ENCODE results near the gene SVOP.

The SVOP gene

GRCh38 chr12:108928695-108929094 is 92.2 kb downstream of the SVOP start:
- no peak for DNase-seq

GRCh38 chr12:108922918-108923317 is 98.0 kb downstream of the SVOP start:
- DNase-seq, result no peak

GRCh38 chr12:108921946-108922345 is 98.9 kb downstream of the SVOP start:
- no peak for DNase-seq

- no peak for DNase-seq
These were observed 101.8 kb downstream of the SVOP start for GRCh38 chr12:108918960-108919642.

- no peak for DNase-seq
These were observed 102.7 kb downstream of the SVOP start for GRCh38 chr12:108918206-108918605.

GRCh38 chr12:108916336-108916735 is 104.5 kb downstream of the SVOP start:
- no peak for DNase-seq

- no peak for DNase-seq
These were observed 105.2 kb downstream of the SVOP start for GRCh38 chr12:108915632-108916133.

- no peak for DNase-seq
These were observed 106.7 kb downstream of the SVOP start for GRCh38 chr12:108914121-108914531.

- DNase-seq, result no peak
These were observed 108.5 kb downstream of the SVOP start for GRCh38 chr12:108912361-108912760.

- no peak for DNase-seq
These were observed 109.0 kb downstream of the SVOP start for GRCh38 chr12:108911915-108912314.

- DNase-seq, result no peak
These were observed 110.5 kb downstream of the SVOP start for GRCh38 chr12:108910336-108910735.

GRCh38 chr12:108907839-108908351 is 113.0 kb downstream of the SVOP start:
- no peak for DNase-seq

- DNase-seq, result no peak
These were observed 113.9 kb downstream of the SVOP start for GRCh38 chr12:108906971-108907370.

- DNase-seq, result peak; percentile 62
These were observed 115.1 kb downstream of the SVOP start for GRCh38 chr12:108905725-108906124.

GRCh38 chr12:108899145-108899544 is 121.7 kb downstream of the SVOP start:
- DNase-seq, result no peak

GRCh38 chr12:108896817-108897216 is 124.1 kb downstream of the SVOP start:
- DNase-seq, result no peak

- no peak for DNase-seq
These were observed 124.5 kb downstream of the SVOP start for GRCh38 chr12:108896336-108896735.

- DNase-seq, result no peak
These were observed 125.6 kb downstream of the SVOP start for GRCh38 chr12:108895220-108895802.

- DNase-seq, result no peak
These were observed 130.7 kb downstream of the SVOP start for GRCh38 chr12:108890208-108890607.

GRCh38 chr12:108888031-108888430 is 132.8 kb downstream of the SVOP start:
- no peak for DNase-seq

GRCh38 chr12:108886873-108887629 is 133.8 kb downstream of the SVOP start:
- no peak for DNase-seq

- peak; percentile 24 for DNase-seq
These were observed 136.5 kb downstream of the SVOP start for GRCh38 chr12:108884116-108885012.

- no peak for DNase-seq
These were observed 138.9 kb downstream of the SVOP start for GRCh38 chr12:108881953-108882352.
